IMR-90 (cell line): ENCODE measurements around the gene TNNC1. TPM values are rescaled to one million over a fixed set of nuclear protein-coding genes. Genes with fewer than 3 reads are reported as not detected.

Experiments used
- ATAC-seq: fragments of 200-7000 bp; cut with Tn5 transposase; 2 replicates; pipeline ENCODE4 v1.9.1; 2020; ENCODE audit warnings: low read depth, mild to moderate bottlenecking, moderate library complexity
- BruUV-seq: library from RNA; stranded (reverse); fragments of 400-500 nt; replicated peaks from 2 replicates; lab custom pipeline; 2021; lab: Mats Ljungman, UMichigan
- CTCF ChIA-PET: fragments of 300-600 bp; formaldehyde crosslinking; extraction: SDS; loops from one replicate; lab custom pipeline; 2021; ENCODE audit warnings: antibody characterized with exemption; lab: Yijun Ruan, JAX
- POLR2A ChIA-PET: fragments of 300-600 bp; sonication (Branson Sonifier 250); formaldehyde crosslinking; loops from one replicate; lab custom pipeline; 2022; ENCODE audit warnings: antibody characterized with exemption; ENCODE audit not compliant: unreplicated experiment; lab: Charles Lee
- DNase-seq: peaks from one replicate; pipeline ENCODE4 v3.0.0; 2013
- H2AFZ ChIP-seq: replicated peaks from 2 replicates; pipeline ENCODE3; 2013; ENCODE audit warnings: low read length, mild to moderate bottlenecking; ENCODE audit not compliant: poor library complexity
- H2AK5ac ChIP-seq: 2 replicates; pipeline ENCODE4 v1.6.1; 2013; ENCODE audit warnings: low read depth, low read length, inconsistent platforms
- H2AK9ac ChIP-seq: replicated peaks from 2 replicates; pipeline ENCODE3; 2013; ENCODE audit warnings: mild to moderate bottlenecking, low read depth, low read length, moderate library complexity; ENCODE audit not compliant: poor library complexity
- H2BK120ac ChIP-seq: 2 replicates; pipeline ENCODE4 v1.6.1; 2013; ENCODE audit warnings: low read depth, low read length, inconsistent platforms
- H2BK15ac ChIP-seq: 3 replicates; pipeline ENCODE4 v1.6.1; 2013; ENCODE audit warnings: low read depth, low read length, inconsistent platforms
- H2BK20ac ChIP-seq: 2 replicates; pipeline ENCODE4 v1.6.1; 2013; ENCODE audit warnings: low read depth, mild to moderate bottlenecking, inconsistent platforms, low read length, moderate library complexity
- H2BK5ac ChIP-seq: 2 replicates; pipeline ENCODE4 v1.6.1; 2013; ENCODE audit warnings: mild to moderate bottlenecking, low read depth, low read length, inconsistent platforms; ENCODE audit not compliant: poor library complexity, severe bottlenecking
- H3K14ac ChIP-seq: replicated peaks from 2 replicates; pipeline ENCODE4 v1.6.1; 2013; ENCODE audit warnings: low read depth, low read length, inconsistent platforms
- H3K18ac ChIP-seq: 2 replicates; pipeline ENCODE4 v1.6.1; 2013; ENCODE audit warnings: low read depth, low read length, control low read depth
- H3K23ac ChIP-seq: 2 replicates; pipeline ENCODE4 v1.6.1; 2013; ENCODE audit warnings: low read depth, low read length, inconsistent platforms
- H3K27ac ChIP-seq: 2 replicates; pipeline ENCODE4 v1.5.1; 2013; ENCODE audit warnings: mild to moderate bottlenecking, control low read depth, low read length; ENCODE audit not compliant: insufficient read depth
- H3K27me3 ChIP-seq: 2 replicates; pipeline ENCODE4 v1.6.1; 2013; ENCODE audit warnings: low read length; ENCODE audit not compliant: control insufficient read depth, insufficient read depth
- H3K36me3 ChIP-seq: 2 replicates; pipeline ENCODE4 v1.6.1; 2013; ENCODE audit warnings: low read length, mixed read lengths; ENCODE audit not compliant: control insufficient read depth, insufficient read depth
- H3K4ac ChIP-seq: 2 replicates; pipeline ENCODE4 v1.6.1; 2013; ENCODE audit warnings: low read depth, low read length, inconsistent platforms
- H3K4me1 ChIP-seq: 2 replicates; pipeline ENCODE4 v1.6.1; 2013; ENCODE audit warnings: low read length, mixed read lengths; ENCODE audit not compliant: control insufficient read depth, insufficient read depth
- H3K4me2 ChIP-seq: 2 replicates; pipeline ENCODE4 v1.6.1; 2013; ENCODE audit warnings: low read depth, mild to moderate bottlenecking, control low read depth, low read length, moderate library complexity
- H3K4me3 ChIP-seq: 2 replicates; pipeline ENCODE4 v1.5.1; 2013; ENCODE audit warnings: low read depth, mild to moderate bottlenecking, control low read depth, low read length, moderate library complexity; ENCODE audit not compliant: insufficient read depth
- H3K56ac ChIP-seq: 2 replicates; pipeline ENCODE4 v1.6.1; 2013; ENCODE audit warnings: low read length, inconsistent platforms; ENCODE audit not compliant: insufficient read depth; ENCODE audit errors: extremely low read depth
- H3K79me1 ChIP-seq, 2 experiments: 2 replicates each; pipeline ENCODE4 v1.6.1; 2013; ENCODE audit warnings: low read length in 2 of 2, inconsistent platforms in 1 of 2, low read depth in 1 of 2
- H3K9ac ChIP-seq: 2 replicates; pipeline ENCODE4 v1.6.1; 2013; ENCODE audit warnings: low read depth, low read length, control low read depth
- H3K9me1 ChIP-seq: 2 replicates; pipeline ENCODE4 v1.6.1; 2013; ENCODE audit warnings: low read length, inconsistent platforms; ENCODE audit not compliant: insufficient read depth
- H3K9me3 ChIP-seq: 2 replicates; pipeline ENCODE4 v1.6.1; 2013; ENCODE audit warnings: low read length; ENCODE audit not compliant: control insufficient read depth, insufficient read depth
- H4K20me1 ChIP-seq: 2 replicates; pipeline ENCODE4 v1.6.1; 2013; ENCODE audit warnings: low read length, inconsistent platforms; ENCODE audit not compliant: insufficient read depth
- H4K5ac ChIP-seq: 2 replicates; pipeline ENCODE4 v1.6.1; 2013; ENCODE audit warnings: mild to moderate bottlenecking, low read depth, low read length, control low read depth
- H4K8ac ChIP-seq, 2 experiments: 2 replicates each; pipeline ENCODE4 v1.6.1; 2013; ENCODE audit warnings: low read depth in 2 of 2, low read length in 2 of 2, control low read depth in 1 of 2, inconsistent platforms in 1 of 2
- H4K91ac ChIP-seq: 2 replicates; pipeline ENCODE4 v1.6.1; 2013; ENCODE audit warnings: low read depth, low read length, inconsistent platforms; ENCODE audit not compliant: insufficient read depth
- CEBPB ChIP-seq: IDR thresholded peaks from 2 replicates; pipeline ENCODE4 v1.6.1; 2012; ENCODE audit warnings: low read depth, low read length, improper control_type of control experiment
- CHD1 ChIP-seq: IDR thresholded peaks from 2 replicates; pipeline ENCODE4 v1.6.1; 2012; ENCODE audit warnings: low read depth, low read length, improper control_type of control experiment
- MAFK ChIP-seq: IDR thresholded peaks from 2 replicates; pipeline ENCODE4 v1.6.1; 2012; ENCODE audit warnings: low read depth, low read length, improper control_type of control experiment
- MXI1 ChIP-seq: IDR thresholded peaks from 2 replicates; pipeline ENCODE4 v1.6.1; 2012; ENCODE audit warnings: low read depth, mild to moderate bottlenecking, low read length, moderate library complexity, borderline replicate concordance
- RAD21 ChIP-seq: IDR thresholded peaks from 2 replicates; pipeline ENCODE4 v1.6.1; 2012; ENCODE audit warnings: low read length, improper control_type of control experiment
- RFX5 ChIP-seq: IDR thresholded peaks from 2 replicates; pipeline ENCODE4 v1.8.0; 2012; ENCODE audit warnings: low read depth, mild to moderate bottlenecking, low read length, moderate library complexity
- WGBS, 2 experiments: methylation state at CpG; one replicate each; pipeline versions ENCODE4 v1.1.5 to v1.1.7; 2013; ENCODE audit warnings: missing lambda C conversion rate in 2 of 2; ENCODE audit not compliant: insufficient read length in 1 of 2; ENCODE audit errors: extremely low coverage in 2 of 2; 5-methylcytosine and 5-hydroxymethylcytosine counted together
- dilution Hi-C: fragments of 300-500 bp; cut with HindIII; formaldehyde crosslinking; loops from one replicate; pipeline ENCODE4 v1.14.3; 2018; ENCODE audit warnings: low sequenced_read_pairs; ENCODE audit not compliant: unreplicated experiment
- in situ Hi-C: fragments of 300-500 bp; cut with MboI; formaldehyde crosslinking; loops from 3 replicates; pipeline ENCODE4 v1.14.3; 2019; ENCODE audit warnings: low sequenced_read_pairs, inconsistent platforms, mixed read lengths
- intact Hi-C: fragments of 100-400 bp; cut with micrococcal nuclease; formaldehyde crosslinking; loops from 2 replicates; pipeline ENCODE4 v1.10.0; 2022
- polyA plus RNA-seq, 3 experiments: library from polyadenylated mRNA; depleted of rRNA; stranded (reverse); fragments of >200 nt; gene quantifications; 2 replicates each; pipeline ENCODE4 v1.2.3, GENCODE V29; 2012; ENCODE audit warnings: low replicate concordance in 1 of 3
- total RNA-seq: library from RNA; depleted of rRNA; stranded (reverse); fragments of >200 nt; gene quantifications from 2 replicates; pipeline ENCODE4 v1.2.3, GENCODE V29; 2012

Gene TNNC1
- total and polyA plus RNA-seq, 2 of the 4 experiments (the other 2 are of a cell fraction), result 1.3 to 4.6 TPM

DNA sequence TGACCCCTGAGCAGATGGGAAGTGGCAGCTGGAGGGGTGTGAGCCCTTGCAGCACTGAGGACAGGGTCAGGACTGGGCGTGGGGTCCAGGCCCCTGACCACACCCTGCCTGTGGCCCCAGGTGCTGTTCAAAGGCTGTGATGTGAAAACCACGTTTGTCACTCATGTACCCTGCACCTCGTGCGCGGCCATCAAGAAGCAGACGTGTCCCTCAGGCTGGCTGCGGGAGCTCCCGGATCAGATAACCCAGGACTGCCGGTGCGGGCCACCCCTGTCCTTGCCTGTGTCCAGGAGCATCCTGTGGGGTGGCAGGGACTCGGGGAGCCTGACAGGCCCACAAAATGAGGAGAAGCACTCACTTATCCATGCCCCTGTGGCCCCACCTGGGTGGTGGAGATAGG, 47.2 kb upstream of the TNNC1 start:
- Histone ChIP-seq H3K18ac (no peak overlapping the region), H2BK120ac (no peak overlapping the region), H2BK15ac (no peak overlapping the region), H4K91ac (no peak overlapping the region), H2AK9ac (no peak overlapping the region), H3K4me2 (no peak overlapping the region), H3K27ac (no peak overlapping the region), H4K5ac (no peak overlapping the region), H3K27me3 (no peaks in the 10 kb centered on the region; the same call in 1 of the 2 replicates), H2BK5ac (no peak overlapping the region), H3K79me1 (no peaks in the 10 kb centered on the region), H3K23ac (no peak overlapping the region), H3K36me3 (no peaks in the 10 kb centered on the region), H3K9ac (no peak overlapping the region), H2AFZ (no peak overlapping the region), H4K8ac (no peak overlapping the region), H4K20me1 (no peaks in the 10 kb centered on the region; the same call in 1 of the 2 replicates), H2AK5ac (no peak overlapping the region), H3K9me1 (peaks cover 6% of the 10 kb centered on the region; the same call in 1 of the 2 replicates), H3K4me1 (peaks cover 5% of the 10 kb centered on the region; the same call in 1 of the 2 replicates), H3K9me3 (no peaks in the 10 kb centered on the region), H3K14ac (no peak overlapping the region), H3K4me3 (no peak overlapping the region), H3K4ac (no peak overlapping the region), H3K56ac (no peak overlapping the region), H2BK20ac (no peak overlapping the region)
- POLR2A ChIA-PET, result no interaction called here
- TF ChIP-seq MXI1 (no peak), RAD21 (no peak), RFX5 (no peak), CEBPB (no peak), MAFK (no peak), CHD1 (no peak)
- in situ Hi-C loops, result no loop called here
- dilution Hi-C loops, result no loop called here
- ATAC-seq (no peak), DNase-seq (no peak)
- CTCF ChIA-PET, result no interaction called here
- no TSS peak for BruUV-seq
- intact Hi-C loops, result no loop called here
- 70% methylated on average over 6 of the region's 11 CpGs; no CpG with 5 or more reads in 1 of the 2 experiments for WGBS, 2 experiments
